Forelimb muscle (tissue), 1 donor: ENCODE data around the gene PRR5. TPM values are rescaled to one million over a fixed set of nuclear protein-coding genes. Genes with fewer than 3 reads are reported as not detected.
A peak's percentile ranks its signal among the peaks of the same experiment; 100 is the strongest.
"Not testable (repeated sequence)": the region's sequence is repeated elsewhere in the genome, so short reads cannot be mapped to it uniquely, and the experiment has no call there.

ENCODE experiments used
- DNase-seq: peaks from one replicate; pipeline ENCODE4 v3.0.0-alpha.2; 2013; ENCODE audit warnings: low read depth
- polyA plus RNA-seq: library from polyadenylated mRNA; unstranded; fragments of 120-200 nt; gene quantifications from one replicate; pipeline ENCODE4 v1.2.1, GENCODE V29; 2013; ENCODE audit not compliant: insufficient read length

Gene PRR5
- polyA plus RNA-seq, 1 donor, result 23.5 TPM

- no peak for DNase-seq
These were observed 33.0 kb downstream of the PRR5 start for GRCh38 chr22:44734801-44735517.

- DNase-seq, result no peak
These were observed 33.8 kb downstream of the PRR5 start for GRCh38 chr22:44735518-44736428.

- DNase-seq, result no peak
These were observed 34.8 kb downstream of the PRR5 start for GRCh38 chr22:44736581-44737405.

GRCh38 chr22:44737406-44738346, 35.7 kb downstream of the PRR5 start:
- no peak for DNase-seq

- DNase-seq, result no peak
These were observed 36.3 kb downstream of the PRR5 start for GRCh38 chr22:44738347-44738715.

- DNase-seq, result no peak
These were observed 37.0 kb downstream of the PRR5 start for GRCh38 chr22:44739024-44739423.

GRCh38 chr22:44739666-44740065, 37.7 kb downstream of the PRR5 start:
- DNase-seq, result not testable (repeated sequence)

GRCh38 chr22:44740307-44740706, 38.3 kb downstream of the PRR5 start:
- no peak for DNase-seq

GRCh38 chr22:44741929-44742328, 39.9 kb downstream of the PRR5 start:
- DNase-seq, result no peak

GRCh38 chr22:44743247-44743646, 41.2 kb downstream of the PRR5 start:
- DNase-seq, result no peak

GRCh38 chr22:44743804-44744211, 41.8 kb downstream of the PRR5 start:
- no peak for DNase-seq

GRCh38 chr22:44745853-44746789, 44.1 kb downstream of the PRR5 start:
- DNase-seq, result no peak

GRCh38 chr22:44747784-44748127, 45.8 kb downstream of the PRR5 start:
- DNase-seq, result not testable (repeated sequence)

GRCh38 chr22:44748524-44748923, 46.5 kb downstream of the PRR5 start:
- no peak for DNase-seq

GRCh38 chr22:44750481-44750880, 48.5 kb downstream of the PRR5 start:
- no peak for DNase-seq

GRCh38 chr22:44752285-44753188, 50.5 kb downstream of the PRR5 start, which contains the start of gene ARHGAP8:
ARHGAP8 (plus strand) TSS chr22:44752575; CDS start chr22:44786528, 33,953 bp downstream.
- DNase-seq, result no peak

- DNase-seq, result peak; percentile 88
These were observed 51.4 kb downstream of the PRR5 start for GRCh38 chr22:44753189-44754042.

- no peak for DNase-seq
These were observed 53.0 kb downstream of the PRR5 start for GRCh38 chr22:44754998-44755397.
